CD4-positive, alpha-beta T cell (primary cell): ENCODE data around the gene RASGRF2. TPM values are rescaled to one million over a fixed set of nuclear protein-coding genes. Genes with fewer than 3 reads are reported as not detected.

ENCODE experiments used
- ATAC-seq: fragments of 200-7000 bp; cut with Tn5 transposase; one replicate; pipeline ENCODE4 v1.10.0; 2022; ENCODE audit warnings: mild to moderate bottlenecking; ENCODE audit not compliant: poor library complexity
- CTCF ChIA-PET: fragments of 350-600 bp; sonication (Branson Sonifier 250); formaldehyde crosslinking; loops from one replicate; lab custom pipeline; 2021; ENCODE audit warnings: antibody characterized with exemption, inconsistent platforms; lab: Charles Lee
- POLR2A ChIA-PET: fragments of 350-600 bp; sonication (Branson Sonifier 250); formaldehyde crosslinking; loops from one replicate; lab custom pipeline; 2021; ENCODE audit warnings: antibody characterized with exemption, inconsistent platforms; lab: Charles Lee
- DNase-seq, 14 experiments: peaks; one replicate each; pipeline ENCODE4 v3.0.0-alpha.2; 2013 to 2020; ENCODE audit warnings: mixed read lengths in 2 of 14
- H3K27ac ChIP-seq, 2 donors: one replicate each; pipeline versions ENCODE4 v1.5.1 to v1.7.0; 2013; ENCODE audit warnings: low read length in 2 of 2, low read depth in 1 of 2, mild to moderate bottlenecking in 1 of 2
- H3K27me3 ChIP-seq, 2 experiments: 1 replicate in 1 of 2; 2 replicates in 1 of 2; pipeline versions ENCODE4 v1.6.1 to v1.7.0; 2013; ENCODE audit warnings: low read length in 2 of 2, control low read depth in 1 of 2, mild to moderate bottlenecking in 1 of 2, moderate library complexity in 1 of 2; ENCODE audit not compliant: insufficient read depth in 2 of 2, control insufficient read depth in 1 of 2
- H3K36me3 ChIP-seq: one replicate; pipeline ENCODE4 v1.6.1; 2013; ENCODE audit warnings: low read length, control low read depth; ENCODE audit not compliant: insufficient read depth
- H3K4me1 ChIP-seq: one replicate; pipeline ENCODE4 v1.6.1; 2013; ENCODE audit warnings: low read length, control low read depth; ENCODE audit not compliant: insufficient read depth
- H3K4me3 ChIP-seq: one replicate; pipeline ENCODE4 v1.5.1; 2013; ENCODE audit warnings: mild to moderate bottlenecking, low read length, moderate library complexity
- H3K9me3 ChIP-seq, 2 experiments: 1 replicate in 1 of 2; 2 replicates in 1 of 2; pipeline versions ENCODE4 v1.6.1 to v1.7.0; 2013; ENCODE audit warnings: low read length in 2 of 2, mild to moderate bottlenecking in 2 of 2, control low read depth in 1 of 2, moderate library complexity in 1 of 2; ENCODE audit not compliant: control insufficient read depth in 1 of 2, insufficient read depth in 1 of 2
- H3K27ac Mint-ChIP-seq: one replicate; pipeline ENCODE4 v1.8.0; 2020; ENCODE audit warnings: mixed read lengths
- H3K27me3 Mint-ChIP-seq: one replicate; pipeline ENCODE4 v1.8.0; 2021; ENCODE audit warnings: mixed read lengths
- H3K36me3 Mint-ChIP-seq: one replicate; pipeline ENCODE4 v1.8.0; 2021; ENCODE audit warnings: low read depth, mixed read lengths
- H3K4me1 Mint-ChIP-seq: one replicate; pipeline ENCODE4 v1.8.0; 2021; ENCODE audit warnings: low read depth, mixed read lengths
- H3K4me3 Mint-ChIP-seq: one replicate; pipeline ENCODE4 v1.8.0; 2020; ENCODE audit warnings: mild to moderate bottlenecking, mixed read lengths
- H3K9me3 Mint-ChIP-seq: one replicate; pipeline ENCODE4 v1.8.0; 2020; ENCODE audit warnings: mixed read lengths
- intact Hi-C, 2 experiments: fragments of 100-400 bp; cut with DNase I in 1 of 2; cut with micrococcal nuclease in 1 of 2; formaldehyde crosslinking; loops; one replicate each; pipeline versions ENCODE4 v1.15.1 to v1.9.0; 2023 to 2025; cut with DNase I, micrococcal nuclease
- total RNA-seq, 174 experiments: library from RNA in 2 of 174; stranded (reverse) in 2 of 174; gene quantifications; one replicate each; pipeline ENCODE4 v1.2.3 and lab custom pipeline; 2021 to 2026
- TF ChIP-seq, protein P1 (sequence below): fragments of 200-600 bp; IDR thresholded peaks from one replicate; pipeline ENCODE4 v1.8.0; 2022; ENCODE audit warnings: antibody characterized with exemption, mild to moderate bottlenecking

RASGRF2 gene
- total RNA-seq, 2 experiments from 2014 or later, result 21.9 to 24.9 TPM

DNA sequence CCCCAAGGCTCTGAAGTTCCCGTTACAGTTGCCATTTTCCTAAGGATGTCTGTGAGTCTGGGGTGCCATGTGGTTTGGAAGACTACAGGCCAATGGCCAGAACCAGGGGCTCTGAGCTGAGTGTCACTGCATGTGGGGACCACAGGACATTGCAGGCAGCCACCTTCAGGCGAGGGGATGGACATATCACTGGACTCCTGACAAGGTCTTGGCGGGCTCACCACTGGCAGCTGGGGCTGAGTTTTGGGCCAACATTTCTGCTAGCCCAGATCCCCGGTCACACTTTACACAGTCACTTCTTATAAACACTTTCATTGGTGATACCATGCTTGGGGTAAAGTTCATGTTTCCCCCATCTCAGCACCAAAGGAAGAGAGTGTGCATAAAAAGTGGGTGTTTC, 109.8 kb downstream of the RASGRF2 start:
- Mint-ChIP-seq H3K4me3 (no peak overlapping the region), H3K36me3 (peaks cover 63% of the 10 kb centered on the region)
- CTCF ChIA-PET, result no interaction called here

DNA sequence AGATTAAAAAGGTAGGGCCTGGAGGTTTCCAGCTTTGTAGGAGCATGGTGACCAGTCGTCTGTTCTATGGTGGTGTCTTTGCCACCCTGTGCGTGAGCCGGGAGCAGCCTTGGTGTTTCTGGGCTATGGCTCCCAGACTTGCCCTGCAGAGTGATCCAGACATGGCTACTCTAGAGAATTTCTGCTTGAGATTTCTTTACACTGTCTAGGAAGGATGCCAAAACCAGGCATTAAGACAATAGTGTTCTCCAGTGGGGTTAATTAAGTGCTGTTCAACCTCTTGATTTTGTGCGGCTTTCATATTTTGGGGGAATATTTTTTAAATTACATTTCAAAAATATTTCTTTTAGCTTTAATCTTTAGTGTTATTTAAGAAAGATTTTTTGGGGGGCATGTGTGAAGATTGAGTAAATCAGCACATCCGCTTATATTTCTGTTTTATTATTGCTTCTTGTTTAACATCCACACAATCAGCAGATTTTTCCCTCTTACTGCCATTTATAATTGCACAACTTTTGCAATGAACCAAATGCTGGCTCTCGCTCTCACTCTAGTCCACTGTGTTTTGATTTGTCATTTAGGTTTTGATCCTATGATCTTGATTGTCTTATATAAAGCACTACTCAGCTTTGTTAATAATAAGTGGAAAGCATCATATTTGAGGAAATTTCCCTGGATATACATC, 110.5 kb downstream of the RASGRF2 start:
- Histone ChIP-seq H3K36me3 (peaks cover 39% of the 10 kb centered on the region), H3K4me1 (no peaks in the 10 kb centered on the region), H3K27ac (no peak overlapping the region), H3K9me3 (no peaks in the 10 kb centered on the region), H3K27me3 (no peaks in the 10 kb centered on the region), H3K4me3 (no peak overlapping the region)
- peaks cover 5% of the 10 kb centered on the region for H3K4me1 Mint-ChIP-seq
- TF ChIP-seq, protein P1, sequence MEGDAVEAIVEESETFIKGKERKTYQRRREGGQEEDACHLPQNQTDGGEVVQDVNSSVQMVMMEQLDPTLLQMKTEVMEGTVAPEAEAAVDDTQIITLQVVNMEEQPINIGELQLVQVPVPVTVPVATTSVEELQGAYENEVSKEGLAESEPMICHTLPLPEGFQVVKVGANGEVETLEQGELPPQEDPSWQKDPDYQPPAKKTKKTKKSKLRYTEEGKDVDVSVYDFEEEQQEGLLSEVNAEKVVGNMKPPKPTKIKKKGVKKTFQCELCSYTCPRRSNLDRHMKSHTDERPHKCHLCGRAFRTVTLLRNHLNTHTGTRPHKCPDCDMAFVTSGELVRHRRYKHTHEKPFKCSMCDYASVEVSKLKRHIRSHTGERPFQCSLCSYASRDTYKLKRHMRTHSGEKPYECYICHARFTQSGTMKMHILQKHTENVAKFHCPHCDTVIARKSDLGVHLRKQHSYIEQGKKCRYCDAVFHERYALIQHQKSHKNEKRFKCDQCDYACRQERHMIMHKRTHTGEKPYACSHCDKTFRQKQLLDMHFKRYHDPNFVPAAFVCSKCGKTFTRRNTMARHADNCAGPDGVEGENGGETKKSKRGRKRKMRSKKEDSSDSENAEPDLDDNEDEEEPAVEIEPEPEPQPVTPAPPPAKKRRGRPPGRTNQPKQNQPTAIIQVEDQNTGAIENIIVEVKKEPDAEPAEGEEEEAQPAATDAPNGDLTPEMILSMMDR, result no peak
- intact Hi-C loops, result no loop called here
- DNase-seq (no peak), ATAC-seq (no peak)
- no peak overlapping the region for H3K27ac Mint-ChIP-seq
- no peaks in the 10 kb centered on the region for H3K9me3 Mint-ChIP-seq
- POLR2A ChIA-PET, result no interaction called here
- H3K36me3 Mint-ChIP-seq, result peaks cover 57% of the 10 kb centered on the region
- no peaks in the 10 kb centered on the region for H3K27me3 Mint-ChIP-seq
- H3K4me3 Mint-ChIP-seq, result no peak overlapping the region
- CTCF ChIA-PET, result no interaction called here

More for the DNA sequence above, 109.8 kb downstream of the RASGRF2 start:
- POLR2A ChIA-PET, result no interaction called here
- peaks cover 10% of the 10 kb centered on the region for H3K4me1 Mint-ChIP-seq
- ATAC-seq, result no peak
- no peaks in the 10 kb centered on the region for H3K27me3 ChIP-seq
- H3K27me3 Mint-ChIP-seq, result no peaks in the 10 kb centered on the region
- peaks cover 37% of the 10 kb centered on the region for H3K36me3 ChIP-seq
- TF ChIP-seq, protein P1, result no peak
- intact Hi-C loops, result no loop called here
- no peak for DNase-seq
- H3K27ac Mint-ChIP-seq, result no peak overlapping the region
- H3K9me3 Mint-ChIP-seq, result no peaks in the 10 kb centered on the region
- no peak overlapping the region for H3K4me3 ChIP-seq
- H3K9me3 ChIP-seq, result no peaks in the 10 kb centered on the region
- H3K4me1 ChIP-seq, result no peaks in the 10 kb centered on the region
- no peak overlapping the region for H3K27ac ChIP-seq

DNA sequence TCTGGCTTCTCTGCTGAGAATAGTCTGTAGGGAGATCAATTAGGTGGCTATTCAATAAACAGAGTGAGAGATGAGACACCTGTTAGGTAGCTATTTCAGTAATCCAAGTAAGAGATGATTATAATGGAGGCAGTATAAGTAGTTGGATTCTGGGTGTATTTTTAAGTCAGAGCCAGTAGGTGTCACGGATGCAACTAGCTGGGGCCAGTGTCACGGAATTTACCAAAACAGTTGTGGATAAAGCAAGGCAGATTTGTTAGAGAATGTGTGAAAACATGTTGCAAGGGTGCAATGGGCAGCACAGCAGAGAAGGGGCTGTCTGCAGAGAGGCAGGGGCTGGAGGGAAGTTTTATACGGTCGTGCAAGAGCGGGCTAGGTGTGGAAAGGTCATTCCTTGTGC, 114.9 kb downstream of the RASGRF2 start:
- ATAC-seq (no peak), DNase-seq (no peak)
- Histone ChIP-seq H3K36me3 (peaks cover 42% of the 10 kb centered on the region), H3K27ac (no peak overlapping the region), H3K4me3 (no peak overlapping the region), H3K4me1 (no peaks in the 10 kb centered on the region), H3K27me3 (no peaks in the 10 kb centered on the region), H3K9me3 (peaks cover 0 to 13% of the 10 kb centered on the region in 2 experiments)
- TF ChIP-seq, protein P1, result no peak
- intact Hi-C loops, result no loop called here
- ChIA-PET CTCF (no interaction called here), POLR2A (interaction anchor here (0.6 kb wide), 1 partner anchor 47 kb away, joined by 3 read pairs; no protein-coding TSS in a partner anchor)
- H3K4me3 Mint-ChIP-seq, result no peak overlapping the region
- peaks cover 3% of the 10 kb centered on the region for H3K9me3 Mint-ChIP-seq
- peaks cover 23% of the 10 kb centered on the region for H3K36me3 Mint-ChIP-seq
- no peaks in the 10 kb centered on the region for H3K27me3 Mint-ChIP-seq
- no peak overlapping the region for H3K27ac Mint-ChIP-seq
- no peaks in the 10 kb centered on the region for H3K4me1 Mint-ChIP-seq
